HL-60 (cell line): ENCODE measurements around the gene BMP2.

Experiments used
- DNase-seq, 2 experiments: peaks; one replicate each; pipeline ENCODE4 v3.0.0-alpha.2; 2010 to 2020; ENCODE audit warnings: low read depth in 1 of 2, low spot score in 1 of 2
- H3K27ac ChIP-seq: fragments of 250-450 bp; sonication (Bioruptor Pico); replicated peaks from 2 replicates; pipeline ENCODE4 v1.5.1; 2020; ENCODE audit warnings: mild to moderate bottlenecking, moderate library complexity
- H3K27me3 ChIP-seq: fragments of 250-450 bp; sonication (Bioruptor Pico); 2 replicates; pipeline ENCODE4 v1.5.1; 2021; ENCODE audit warnings: mild to moderate bottlenecking, moderate library complexity; ENCODE audit not compliant: insufficient read depth, poor library complexity, severe bottlenecking
- H3K4me3 ChIP-seq: replicated peaks from 2 replicates; pipeline ENCODE4 v1.5.1; 2011; ENCODE audit warnings: mild to moderate bottlenecking, control low read depth, low read length; ENCODE audit not compliant: insufficient read depth
- CTCF ChIP-seq: IDR thresholded peaks from one replicate; pipeline ENCODE4 v1.5.1; 2011; ENCODE audit warnings: low read length, control low read depth, inconsistent platforms; ENCODE audit not compliant: insufficient read depth
- GABPA ChIP-seq: IDR thresholded peaks from 2 replicates; pipeline ENCODE4 v1.6.1; 2012; ENCODE audit warnings: low read depth
- POLR2AphosphoS5 ChIP-seq: IDR thresholded peaks from 2 replicates; pipeline ENCODE4 v1.6.1; 2012; ENCODE audit warnings: low read depth
- REST ChIP-seq: IDR thresholded peaks from 2 replicates; pipeline ENCODE4 v1.6.1; 2012; ENCODE audit warnings: low read depth; ENCODE audit not compliant: insufficient replicate concordance
- SPI1 ChIP-seq: IDR thresholded peaks from 2 replicates; pipeline ENCODE4 v1.6.1; 2012; ENCODE audit warnings: low read depth, mild to moderate bottlenecking, borderline replicate concordance

BMP2 gene

GRCh38 chr20:6744805-6745204 is 22.7 kb upstream of the BMP2 start:
- TF ChIP-seq SPI1 (no peak), GABPA (no peak)
- no peak overlapping the region for H3K27ac ChIP-seq
- no peak for DNase-seq
- no peaks in the 10 kb centered on the region for H3K27me3 ChIP-seq
- no peak overlapping the region for H3K4me3 ChIP-seq

DNA sequence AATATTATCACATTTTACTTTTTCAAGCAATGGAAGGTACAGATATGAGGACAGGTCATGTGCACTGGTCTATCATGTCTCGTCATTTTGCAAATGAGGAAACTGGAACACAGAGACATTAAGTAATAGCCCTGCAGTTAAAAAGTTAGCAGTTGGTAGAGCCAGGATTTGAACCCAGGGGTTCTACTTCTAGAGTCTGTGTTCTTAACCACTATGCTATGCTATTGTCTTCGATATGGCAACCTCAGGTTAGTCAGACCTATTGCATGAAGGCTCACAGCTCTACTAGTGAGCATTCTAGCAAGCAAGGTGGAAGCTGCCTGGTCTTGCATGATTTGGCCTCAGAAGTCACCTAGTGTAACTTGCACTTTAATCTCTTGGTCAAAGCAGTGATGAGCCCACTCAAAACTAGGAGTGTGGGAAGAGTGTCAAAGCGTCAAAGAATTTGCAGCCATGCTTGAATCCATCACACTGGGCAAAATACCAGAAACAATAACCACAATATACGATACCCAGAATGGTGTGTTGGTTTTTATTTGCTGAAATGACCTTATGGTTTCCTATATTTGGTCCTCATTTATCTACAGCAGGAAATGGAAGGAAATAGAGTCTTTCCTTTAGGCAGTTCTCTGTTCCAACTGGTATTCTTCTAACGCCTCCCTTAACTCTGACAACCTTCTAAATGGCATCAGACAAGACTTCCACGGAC is 20.4 kb upstream of the BMP2 start:
- no peak overlapping the region for H3K27ac ChIP-seq
- H3K4me3 ChIP-seq: no peak overlapping the region
- no peaks in the 10 kb centered on the region for H3K27me3 ChIP-seq
- no peak for DNase-seq
- TF ChIP-seq POLR2AphosphoS5: no peak
- no peak for TF ChIP-seq GABPA
- no peak for TF ChIP-seq CTCF
- TF ChIP-seq SPI1: no peak
- no peak for TF ChIP-seq REST

GRCh38 chr20:6750438-6750837 is 17.0 kb upstream of the BMP2 start:
- no peak for DNase-seq
- no peak overlapping the region for H3K4me3 ChIP-seq
- TF ChIP-seq GABPA: no peak
- no peak for TF ChIP-seq SPI1
- TF ChIP-seq REST: no peak
- TF ChIP-seq POLR2AphosphoS5: no peak
- TF ChIP-seq CTCF: no peak
- H3K27me3 ChIP-seq: peaks cover 3% of the 10 kb centered on the region
- H3K27ac ChIP-seq: no peak overlapping the region

DNA sequence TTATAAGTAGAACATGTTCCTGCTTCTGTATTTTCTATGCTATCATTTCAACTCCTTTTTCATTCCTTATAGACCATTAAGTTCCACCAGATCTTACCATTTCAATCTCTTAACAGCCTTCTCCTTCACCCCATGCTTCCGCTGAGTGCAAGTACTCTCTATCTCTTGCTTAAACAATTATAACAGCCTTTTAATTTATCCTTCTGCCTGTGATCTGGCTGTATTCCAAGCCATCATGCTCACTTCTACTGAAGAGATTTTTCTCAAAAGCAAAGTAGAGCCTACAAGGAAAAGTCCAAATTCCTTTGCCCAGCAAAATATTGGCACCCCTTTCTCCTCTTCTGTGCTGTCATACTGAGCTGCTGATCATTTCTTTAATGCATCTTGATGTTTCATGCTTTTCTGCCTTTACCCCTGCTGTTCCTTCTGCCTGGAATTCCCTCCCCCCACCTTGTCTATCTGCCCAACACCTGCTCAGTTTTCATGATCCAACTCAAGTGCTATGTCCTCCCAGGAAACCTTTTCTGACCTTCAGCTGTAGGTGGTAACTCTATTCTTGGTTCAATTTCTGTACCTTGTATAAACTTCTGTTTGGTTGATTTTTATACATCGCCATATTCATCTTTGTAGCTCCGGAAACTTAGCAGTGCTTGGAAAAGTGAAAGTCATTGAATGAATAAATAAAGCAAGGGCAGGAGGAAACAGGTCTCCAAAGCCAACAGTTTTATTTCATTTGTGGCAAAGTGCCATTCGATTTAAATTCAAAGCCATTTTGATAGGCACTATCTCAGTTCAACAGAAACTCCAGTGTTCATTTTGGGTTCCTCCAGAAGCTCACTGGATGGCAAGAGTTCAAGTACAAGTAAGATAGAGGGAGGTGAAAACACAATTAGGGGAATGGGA is 10.5 kb upstream of the BMP2 start:
- Histone ChIP-seq H3K4me3 (no peak overlapping the region), H3K27me3 (peaks cover 11% of the 10 kb centered on the region), H3K27ac (no peak overlapping the region)
- DNase-seq: no peak
- TF ChIP-seq SPI1: no peak
- TF ChIP-seq POLR2AphosphoS5: no peak
- no peak for TF ChIP-seq REST
- TF ChIP-seq GABPA: no peak
- TF ChIP-seq CTCF: no peak
